Kasumi-1 (cell line): ENCODE data around the gene TPRX1.
A peak's percentile ranks its signal among the peaks of the same experiment; 100 is the strongest.
"Not testable (repeated sequence)": the region's sequence is repeated elsewhere in the genome, so short reads cannot be mapped to it uniquely, and the experiment has no call there.

Experiments used
- DNase-seq, 2 experiments: peaks; one replicate each; lab custom pipeline; 2025; lab: John Stamatoyannopoulos, UW

The TPRX1 gene, protein sequence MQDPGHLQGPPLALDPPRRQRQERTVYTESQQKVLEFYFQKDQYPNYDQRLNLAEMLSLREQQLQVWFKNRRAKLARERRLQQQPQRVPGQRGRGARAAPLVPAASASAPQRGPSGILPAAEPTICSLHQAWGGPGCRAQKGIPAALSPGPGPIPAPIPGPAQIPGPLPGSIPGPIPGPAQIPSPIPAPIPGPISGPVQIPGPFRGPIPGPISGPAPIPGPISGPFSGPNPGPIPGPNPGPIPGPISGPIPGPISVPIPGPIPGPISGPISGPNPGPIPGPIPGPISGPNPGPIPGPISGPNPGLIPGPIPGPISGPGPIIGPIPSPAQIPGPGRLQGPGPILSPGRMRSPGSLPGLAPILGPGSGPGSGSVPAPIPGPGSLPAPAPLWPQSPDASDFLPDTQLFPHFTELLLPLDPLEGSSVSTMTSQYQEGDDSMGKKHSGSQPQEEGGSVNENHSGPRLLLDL

GRCh38 chr19:47804451-47804850, at the start of gene TPRX1:
TPRX1 (minus strand) TSS chr19:47804551; CDS start chr19:47804539, 12 bp downstream.
- not testable (repeated sequence) for DNase-seq

GRCh38 chr19:47853003-47853402, 48.7 kb upstream of the TPRX1 start:
- DNase-seq: no peak

DNA sequence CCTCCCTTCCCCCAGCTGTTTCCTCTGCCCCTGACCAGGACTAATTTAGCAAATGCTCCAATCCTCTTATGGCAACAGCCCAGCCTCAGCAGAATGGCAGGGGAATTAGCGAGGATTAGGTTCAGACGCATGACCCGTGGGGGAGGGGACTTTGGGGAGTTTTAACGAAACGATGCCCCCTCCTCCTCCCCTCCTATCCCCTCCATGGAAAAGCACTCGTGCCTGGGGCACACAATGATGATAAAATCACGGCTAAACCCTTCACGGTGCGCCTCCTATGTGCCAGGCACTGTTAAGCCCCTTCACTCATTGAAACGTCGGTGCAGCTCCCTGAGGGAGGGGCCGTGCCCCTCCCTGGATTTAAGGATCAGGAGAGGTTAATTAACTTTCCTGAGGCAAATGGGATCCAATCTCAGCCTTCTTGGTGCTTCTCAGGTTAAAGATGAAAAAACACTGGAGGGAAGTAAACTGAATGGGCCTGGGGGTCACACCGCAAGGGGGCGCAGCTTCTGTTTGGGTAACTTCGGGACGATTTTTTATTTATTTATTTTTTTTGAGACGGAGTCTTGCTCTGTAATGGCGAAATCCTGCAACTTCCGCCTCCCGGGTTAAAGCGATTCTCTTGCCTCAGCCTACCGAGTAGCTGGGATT, 44.6 kb upstream of the TPRX1 start:
- no peak for DNase-seq

DNA sequence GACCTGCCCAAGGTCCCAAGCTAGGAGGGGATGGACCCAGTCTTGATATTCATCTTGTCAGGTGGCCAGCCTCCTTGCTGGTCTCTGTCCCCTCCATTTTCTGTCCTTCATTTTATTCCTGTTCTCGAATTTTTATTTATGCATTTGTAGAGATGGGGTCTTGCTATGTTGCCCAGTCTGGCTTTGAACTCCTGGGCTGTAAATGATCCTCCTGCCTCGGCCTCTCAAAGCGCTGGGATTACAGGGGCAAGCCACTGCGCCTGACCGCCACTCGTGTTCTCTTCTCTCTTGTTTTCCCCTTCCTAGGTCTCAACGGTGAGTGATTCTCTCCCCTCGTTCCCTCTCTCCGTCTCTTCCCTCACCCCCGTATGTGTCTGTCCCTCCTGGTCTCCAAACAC, 44.1 kb upstream of the TPRX1 start:
- no peak for DNase-seq

DNA sequence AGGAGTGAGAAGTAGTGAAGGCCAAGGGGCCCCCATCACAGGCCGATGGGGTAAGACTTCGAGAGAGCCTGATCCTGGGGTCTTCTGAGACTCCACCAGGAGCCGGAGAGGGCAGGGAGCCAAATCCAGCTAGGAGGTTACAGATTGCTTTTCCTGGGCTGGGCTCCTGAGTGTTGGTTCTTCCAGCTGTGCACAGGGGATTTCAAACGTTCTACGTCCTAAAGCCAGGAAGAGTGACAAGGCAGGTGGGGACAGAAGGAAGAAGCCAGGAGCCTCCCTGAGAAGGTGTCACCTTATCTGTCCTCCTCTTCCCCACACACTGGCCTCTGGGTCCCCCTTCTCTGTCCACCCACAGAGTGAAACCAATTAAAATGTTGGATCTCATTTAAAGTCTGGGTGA, 38.6 kb upstream of the TPRX1 start:
- no peak for DNase-seq

DNA sequence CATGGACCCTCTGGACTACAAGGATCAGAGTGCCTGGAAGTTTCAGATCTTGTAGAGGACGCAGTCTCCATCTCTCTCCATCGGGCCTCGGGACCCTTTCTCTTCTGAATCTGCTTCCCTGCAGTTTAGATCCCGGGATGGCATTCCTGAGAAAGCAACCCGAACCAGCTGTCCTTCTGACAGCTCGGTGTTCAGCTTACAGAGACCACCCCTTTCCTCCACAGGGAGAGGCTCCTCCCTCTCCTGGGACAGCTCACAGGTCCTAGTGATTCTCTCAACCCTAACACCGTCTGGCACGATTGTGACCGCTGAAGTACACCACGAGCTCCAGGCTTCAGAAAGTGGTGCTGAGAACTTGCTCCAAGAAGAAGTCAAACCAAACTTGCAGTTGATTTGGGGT, 35.6 kb upstream of the TPRX1 start:
- no peak for DNase-seq

DNA sequence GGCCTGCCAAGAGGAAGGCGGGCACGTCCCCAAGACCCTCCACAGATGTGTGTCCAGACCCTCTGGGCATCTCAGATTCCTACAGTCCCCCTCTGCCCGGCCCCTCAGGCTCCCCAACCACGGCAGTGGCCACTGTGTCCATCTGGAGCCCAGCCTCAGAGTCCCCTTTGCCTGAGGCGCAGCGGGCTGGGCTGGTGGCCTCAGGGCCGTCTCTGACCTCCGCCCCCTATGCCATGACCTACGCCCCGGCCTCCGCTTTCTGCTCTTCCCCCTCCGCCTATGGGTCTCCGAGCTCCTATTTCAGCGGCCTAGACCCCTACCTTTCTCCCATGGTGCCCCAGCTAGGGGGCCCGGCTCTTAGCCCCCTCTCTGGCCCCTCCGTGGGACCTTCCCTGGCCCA, 35.1 kb upstream of the TPRX1 start:
- no peak for DNase-seq

DNA sequence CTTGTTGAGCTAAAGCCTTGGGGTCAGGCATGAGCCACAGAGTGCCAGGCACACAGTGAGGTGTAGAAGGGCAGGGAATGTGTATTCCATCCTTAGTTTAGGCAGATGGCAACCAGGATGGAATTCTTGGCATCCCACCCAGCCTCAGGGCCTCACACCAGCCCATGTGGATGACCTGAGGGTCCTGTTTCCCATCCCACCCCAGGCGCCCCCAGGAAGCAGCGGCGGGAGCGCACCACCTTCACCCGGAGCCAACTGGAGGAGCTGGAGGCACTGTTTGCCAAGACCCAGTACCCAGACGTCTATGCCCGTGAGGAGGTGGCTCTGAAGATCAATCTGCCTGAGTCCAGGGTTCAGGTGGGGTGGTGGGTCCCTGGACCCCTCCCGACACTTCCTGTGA, 31.7 kb upstream of the TPRX1 start:
- no peak for DNase-seq

GRCh38 chr19:47832723-47833122, 28.4 kb upstream of the TPRX1 start:
- DNase-seq: no peak

GRCh38 chr19:47826800-47827199, 22.4 kb upstream of the TPRX1 start:
- no peak for DNase-seq

DNA sequence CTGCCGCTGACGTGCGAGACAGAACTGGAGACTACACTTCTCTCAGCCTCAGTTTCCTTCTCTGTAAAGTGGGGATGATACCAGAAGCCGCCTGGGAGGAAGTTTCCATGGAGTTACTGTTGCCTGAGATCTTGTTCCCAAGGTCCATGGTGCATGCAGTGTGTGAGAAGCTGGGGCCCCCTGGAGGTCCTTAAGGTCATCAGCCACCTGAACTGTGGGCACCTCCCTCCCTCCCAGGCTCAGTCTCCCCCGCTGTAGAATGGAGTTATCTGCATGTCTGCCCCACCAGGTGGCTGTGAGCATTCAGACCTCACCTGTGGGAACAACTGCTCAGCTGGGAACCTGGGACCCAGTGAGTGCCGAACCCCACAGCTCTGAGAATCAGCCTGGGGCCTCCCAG, 20.0 kb upstream of the TPRX1 start:
- no peak for DNase-seq

- no peak for DNase-seq
Observed at GRCh38 chr19:47821460-47822020, 17.2 kb upstream of the TPRX1 start, which contains the start of gene CRX. CRX (plus strand) TSS chr19:47821937; CDS start chr19:47834444, 12,507 bp downstream.

DNA sequence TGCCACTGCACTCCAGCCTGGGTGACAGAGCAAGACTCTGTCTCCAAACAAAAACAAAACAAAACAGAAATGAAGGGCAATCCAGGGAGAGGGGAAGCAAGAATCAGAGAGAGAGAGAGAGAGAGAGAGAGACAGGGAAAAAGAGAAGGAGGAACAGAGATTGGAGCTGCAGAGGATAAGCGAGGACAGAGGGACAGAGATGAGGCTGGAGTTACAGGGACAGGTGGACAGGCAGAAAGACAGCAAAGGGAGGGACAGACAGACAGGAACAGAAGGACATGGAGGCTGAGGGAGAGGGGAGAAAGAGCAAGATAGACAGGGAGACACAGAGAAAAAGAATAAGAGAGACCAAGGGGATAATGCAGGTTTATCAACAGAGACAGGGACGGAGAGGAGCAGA, 16.1 kb upstream of the TPRX1 start:
- no peak for DNase-seq

DNA sequence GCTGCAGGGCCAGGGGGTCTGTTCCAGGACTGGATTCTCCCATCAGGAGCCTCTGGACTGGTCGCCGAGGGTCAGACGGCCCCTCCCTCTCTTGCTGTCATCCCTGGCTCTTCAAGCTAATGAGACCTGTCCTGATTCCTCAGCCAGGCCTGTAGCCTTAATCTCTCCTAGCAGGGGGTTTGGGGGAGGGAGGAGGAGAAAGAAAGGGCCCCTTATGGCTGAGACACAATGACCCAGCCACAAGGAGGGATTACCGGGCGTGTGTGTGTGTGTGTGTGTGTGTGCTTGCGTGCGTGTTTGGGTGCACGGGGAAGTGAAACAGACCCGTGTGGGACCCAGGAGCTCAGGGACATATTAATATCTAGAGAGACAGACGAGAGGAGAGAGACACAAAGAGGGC, 15.5 kb upstream of the TPRX1 start:
- no peak for DNase-seq

DNA sequence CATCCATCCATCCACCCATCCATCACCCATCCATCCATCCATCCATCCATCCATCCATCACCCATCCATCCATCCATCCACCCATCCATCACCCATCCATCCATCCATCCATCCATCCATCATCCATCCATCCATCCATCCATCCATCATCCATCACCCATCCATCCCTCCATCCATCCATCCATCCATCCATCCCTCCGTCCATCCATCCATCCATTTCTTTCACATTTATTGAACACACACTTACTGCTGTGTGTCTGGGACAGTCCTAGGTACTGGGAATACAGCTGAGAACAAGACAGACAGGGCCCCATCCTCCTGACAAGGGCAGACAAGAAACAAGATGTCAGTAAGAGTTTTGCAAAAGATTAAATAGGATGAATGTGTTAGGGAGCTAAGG, 13.9 kb upstream of the TPRX1 start:
- not testable (repeated sequence) for DNase-seq

- not testable (repeated sequence) for DNase-seq
Observed at GRCh38 chr19:47816270-47816669, 11.9 kb upstream of the TPRX1 start.

DNA sequence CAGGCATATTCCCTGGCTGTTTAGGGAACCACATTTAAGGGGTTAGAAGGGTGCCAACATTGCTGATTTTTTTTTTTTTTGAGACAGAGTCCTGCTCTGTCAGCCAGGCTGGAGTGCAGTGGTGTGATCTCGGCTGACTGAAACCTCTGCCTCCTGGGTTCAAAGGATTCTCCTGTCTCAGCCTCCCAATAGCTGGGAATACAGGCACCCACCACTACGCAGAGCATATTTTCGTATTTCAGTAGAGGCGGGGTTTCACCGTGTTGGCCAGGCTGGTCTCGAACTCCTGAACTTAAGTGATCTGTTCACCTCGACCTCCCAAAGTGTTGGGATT, 9.6 kb upstream of the TPRX1 start:
- no peak for DNase-seq

DNA sequence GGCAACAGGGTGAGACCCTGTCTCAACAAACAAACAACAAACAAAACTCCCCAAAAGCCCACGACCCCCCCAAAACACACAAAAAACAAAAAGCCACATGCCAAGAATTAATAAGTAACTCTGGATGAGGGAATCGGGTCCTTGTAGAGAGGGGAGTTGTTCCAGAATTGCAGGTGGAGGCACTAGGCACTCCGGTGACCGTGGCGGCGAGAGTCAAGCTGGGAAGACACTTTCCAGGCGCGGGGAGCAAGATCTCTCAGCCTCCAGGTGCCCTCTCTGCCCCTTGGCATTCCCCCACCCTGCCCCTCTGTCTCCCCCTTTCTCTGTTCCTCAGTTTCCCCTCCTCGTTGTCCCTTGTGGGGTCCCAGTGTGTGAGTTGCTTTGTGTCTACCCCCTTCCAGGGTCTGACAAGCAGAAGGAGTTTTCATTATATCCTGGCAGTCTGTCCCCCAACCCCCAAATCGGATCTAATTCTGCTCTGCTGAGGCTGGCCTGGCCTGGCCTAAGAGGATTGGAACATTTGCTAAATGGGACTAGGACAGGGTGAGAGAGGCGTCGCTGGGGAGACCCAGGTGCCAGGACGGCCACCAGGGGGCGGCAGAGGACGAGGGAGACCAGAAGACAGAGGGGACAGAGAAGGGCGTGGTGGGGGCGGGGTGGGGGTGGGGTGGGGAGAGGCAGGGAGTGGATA, 9.1 kb upstream of the TPRX1 start:
- peak; percentile 61 to 66 for DNase-seq

DNA sequence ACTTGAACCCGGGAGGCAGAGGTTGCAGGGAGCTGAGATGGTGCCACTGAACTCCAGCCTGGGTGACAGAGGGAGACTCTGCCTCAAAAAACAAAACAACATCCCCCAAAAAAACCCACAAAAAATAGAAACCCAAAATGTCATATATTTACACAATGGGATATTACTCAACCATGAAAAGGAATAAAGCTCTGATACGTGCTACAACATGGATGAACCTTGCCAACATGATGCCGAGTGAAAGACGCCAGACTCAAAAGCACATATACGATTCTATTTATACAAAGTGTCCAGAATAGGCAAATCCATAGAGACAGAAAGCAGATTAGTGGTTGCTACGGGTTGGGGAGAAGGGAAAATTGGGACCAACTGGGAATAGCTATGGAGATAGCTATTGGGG, 2.1 kb upstream of the TPRX1 start:
- DNase-seq: no peak

DNA sequence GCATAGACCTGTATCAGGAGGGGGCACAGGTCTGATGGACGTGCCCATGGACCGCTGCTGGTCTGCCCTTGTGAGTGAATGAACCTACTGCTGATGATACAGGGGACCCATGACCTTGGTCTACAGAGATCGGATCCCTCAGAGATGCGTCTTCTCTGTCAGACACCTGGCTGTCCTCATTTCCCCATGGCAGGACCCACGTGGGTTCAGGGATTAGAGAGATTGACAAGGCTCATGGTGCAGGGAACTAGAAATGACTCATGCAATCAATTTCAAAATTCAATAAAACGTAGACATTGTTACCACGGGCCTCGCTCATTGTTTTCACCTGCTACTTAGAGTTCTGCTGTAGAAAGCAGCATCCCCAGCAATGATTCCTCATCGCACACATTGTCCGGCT, 962 bp upstream of the TPRX1 start:
- no peak for DNase-seq

- DNase-seq: not testable (repeated sequence)
Observed at GRCh38 chr19:47803671-47804070, 680 bp downstream of the TPRX1 start.

DNA sequence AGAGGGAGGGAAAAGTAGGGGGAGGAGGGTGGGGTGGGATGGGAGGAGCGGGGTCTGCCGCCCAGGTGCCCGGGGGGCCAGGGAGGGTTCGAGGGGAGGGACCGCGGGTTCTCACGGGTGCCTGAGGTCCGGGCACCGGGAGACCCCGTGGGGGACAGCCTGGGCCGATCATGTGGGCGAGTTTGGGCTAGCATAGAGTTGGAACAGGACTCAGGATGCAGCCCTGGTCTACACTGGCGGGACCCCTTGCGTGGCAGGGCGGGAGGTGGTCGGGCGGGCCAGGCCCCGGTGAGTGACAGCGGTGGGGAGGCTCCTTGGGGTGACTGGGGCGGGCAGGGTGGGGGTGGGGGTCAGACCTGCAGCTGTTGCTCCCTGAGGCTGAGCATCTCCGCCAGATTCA, 1.2 kb downstream of the TPRX1 start:
- not testable (repeated sequence) for DNase-seq
